Activated T-helper 17 cell treated with anti-CD3 and anti-CD28 coated beads, Interleukin-2, amount 50 U/mL, for 72 hours (primary cell): Measurements from ENCODE around the gene MAP2K7. TPM values are rescaled to one million over a fixed set of nuclear protein-coding genes. Genes with fewer than 3 reads are reported as not detected.
"Not testable (repeated sequence)": the region's sequence is repeated elsewhere in the genome, so short reads cannot be mapped to it uniquely, and the experiment has no call there.

Source experiments
- ATAC-seq: fragments of 150-1000 bp; cut with Tn5 transposase; replicated peaks from 2 replicates; pipeline ENCODE4 v1.10.0; 2021; ENCODE audit warnings: mild to moderate bottlenecking, moderate library complexity
- H3K27ac Mint-ChIP-seq: one replicate; pipeline ENCODE4 v1.8.0; 2022; ENCODE audit warnings: mixed read lengths
- H3K27me3 Mint-ChIP-seq: one replicate; pipeline ENCODE4 v1.8.0; 2022; ENCODE audit warnings: mixed read lengths
- H3K36me3 Mint-ChIP-seq: one replicate; pipeline ENCODE4 v1.8.0; 2022; ENCODE audit warnings: low read depth, mild to moderate bottlenecking, mixed read lengths
- H3K4me1 Mint-ChIP-seq: one replicate; pipeline ENCODE4 v1.8.0; 2022; ENCODE audit warnings: mixed read lengths
- H3K4me3 Mint-ChIP-seq: one replicate; pipeline ENCODE4 v1.8.0; 2022; ENCODE audit warnings: mild to moderate bottlenecking, mixed read lengths
- H3K9me3 Mint-ChIP-seq: one replicate; pipeline ENCODE4 v1.8.0; 2022; ENCODE audit warnings: mixed read lengths
- total RNA-seq, 2 donors: library from RNA; stranded (reverse); gene quantifications; one replicate each; pipeline ENCODE4 v1.2.3, GENCODE V29; 2022

MAP2K7 gene
- total RNA-seq, 2 donors from 2014 or later = 39.0 to 46.3 TPM

DNA sequence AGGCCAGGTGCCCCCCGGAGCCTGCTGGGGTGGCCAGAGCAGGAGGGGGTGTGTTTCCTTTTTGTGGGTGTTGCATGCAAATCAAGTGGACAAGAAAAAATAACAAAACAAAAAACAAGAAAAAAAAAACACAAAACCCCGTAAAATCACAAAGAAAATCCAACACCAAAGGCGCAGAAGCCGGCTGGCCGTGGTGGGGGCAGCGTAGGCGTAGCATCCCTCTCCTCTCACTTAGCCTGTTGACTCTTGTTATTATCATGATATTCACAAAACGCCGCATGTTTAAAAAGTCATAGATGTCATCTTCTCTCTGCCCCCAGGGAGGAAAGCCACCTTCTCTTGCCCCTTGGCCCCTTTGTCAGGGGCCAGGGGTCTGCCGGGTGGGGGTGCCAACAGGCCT is 10.0 kb downstream of the MAP2K7 start:
- no peak overlapping the region for H3K4me3 Mint-ChIP-seq
- no peak for ATAC-seq
- H3K36me3 Mint-ChIP-seq = peaks cover 20% of the 10 kb centered on the region
- no peaks in the 10 kb centered on the region for H3K9me3 Mint-ChIP-seq
- H3K27ac Mint-ChIP-seq = no peak overlapping the region
- H3K27me3 Mint-ChIP-seq = peaks cover 3% of the 10 kb centered on the region
- H3K4me1 Mint-ChIP-seq = no peaks in the 10 kb centered on the region

DNA sequence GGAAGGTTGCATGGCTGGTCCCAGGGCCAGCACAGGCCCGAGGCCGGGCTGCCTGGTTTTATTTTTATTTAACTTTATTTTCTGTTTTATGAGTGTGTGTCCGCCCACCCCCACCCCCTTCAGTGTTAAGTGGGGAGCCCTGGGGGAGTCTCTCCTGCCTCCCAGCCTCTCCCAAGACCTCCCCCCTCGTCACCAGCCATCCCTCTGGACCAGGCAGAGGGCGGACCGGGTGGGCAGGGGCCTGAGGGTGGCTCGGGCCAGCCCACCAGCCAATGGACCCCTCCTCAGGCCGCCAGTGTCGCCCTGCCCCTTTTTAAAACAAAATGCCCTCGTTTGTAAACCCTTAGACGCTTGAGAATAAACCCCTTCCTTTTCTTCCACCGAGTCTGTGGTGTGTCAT is 10.4 kb downstream of the MAP2K7 start:
- Mint-ChIP-seq H3K4me3 (no peak overlapping the region), H3K27me3 (peaks cover 3% of the 10 kb centered on the region), H3K27ac (no peak overlapping the region), H3K4me1 (no peaks in the 10 kb centered on the region), H3K36me3 (peaks cover 20% of the 10 kb centered on the region), H3K9me3 (no peaks in the 10 kb centered on the region)
- no peak for ATAC-seq

DNA sequence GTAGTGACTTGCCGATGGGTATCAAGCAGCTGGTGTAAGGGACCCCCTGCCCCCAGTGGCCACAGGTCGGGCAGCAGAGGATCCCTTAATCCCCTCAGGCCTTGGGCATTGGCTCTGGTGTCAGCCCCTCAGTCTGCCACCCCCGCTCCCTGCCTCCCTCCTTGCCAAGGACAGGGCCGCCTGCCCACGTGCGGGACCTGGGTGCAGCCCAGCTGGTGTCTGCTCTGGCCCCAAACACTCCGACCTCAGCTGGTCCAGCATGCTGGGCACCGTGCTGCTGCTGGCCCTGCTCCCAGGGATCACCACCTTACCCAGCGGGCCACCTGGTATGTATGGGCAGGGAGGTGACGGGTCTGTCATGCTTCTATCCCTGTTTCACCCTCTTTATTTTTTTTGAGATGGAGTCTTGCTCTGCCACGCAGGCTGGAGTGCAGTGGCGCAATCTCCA is 10.9 kb downstream of the MAP2K7 start, which contains the start of gene TGFBR3L:
TSS of gene TGFBR3L (plus strand) at position 233 of the 448 bp plus-strand sequence.
- no peaks in the 10 kb centered on the region for H3K9me3 Mint-ChIP-seq
- peaks cover 3% of the 10 kb centered on the region for H3K27me3 Mint-ChIP-seq
- ATAC-seq = no peak
- H3K4me3 Mint-ChIP-seq = peak within 1 kb of the TSS; percentile 59
- H3K36me3 Mint-ChIP-seq = peaks cover 20% of the 10 kb centered on the region
- peaks cover 2% of the 10 kb centered on the region for H3K4me1 Mint-ChIP-seq
- no peak within 1 kb of the TSS for H3K27ac Mint-ChIP-seq

DNA sequence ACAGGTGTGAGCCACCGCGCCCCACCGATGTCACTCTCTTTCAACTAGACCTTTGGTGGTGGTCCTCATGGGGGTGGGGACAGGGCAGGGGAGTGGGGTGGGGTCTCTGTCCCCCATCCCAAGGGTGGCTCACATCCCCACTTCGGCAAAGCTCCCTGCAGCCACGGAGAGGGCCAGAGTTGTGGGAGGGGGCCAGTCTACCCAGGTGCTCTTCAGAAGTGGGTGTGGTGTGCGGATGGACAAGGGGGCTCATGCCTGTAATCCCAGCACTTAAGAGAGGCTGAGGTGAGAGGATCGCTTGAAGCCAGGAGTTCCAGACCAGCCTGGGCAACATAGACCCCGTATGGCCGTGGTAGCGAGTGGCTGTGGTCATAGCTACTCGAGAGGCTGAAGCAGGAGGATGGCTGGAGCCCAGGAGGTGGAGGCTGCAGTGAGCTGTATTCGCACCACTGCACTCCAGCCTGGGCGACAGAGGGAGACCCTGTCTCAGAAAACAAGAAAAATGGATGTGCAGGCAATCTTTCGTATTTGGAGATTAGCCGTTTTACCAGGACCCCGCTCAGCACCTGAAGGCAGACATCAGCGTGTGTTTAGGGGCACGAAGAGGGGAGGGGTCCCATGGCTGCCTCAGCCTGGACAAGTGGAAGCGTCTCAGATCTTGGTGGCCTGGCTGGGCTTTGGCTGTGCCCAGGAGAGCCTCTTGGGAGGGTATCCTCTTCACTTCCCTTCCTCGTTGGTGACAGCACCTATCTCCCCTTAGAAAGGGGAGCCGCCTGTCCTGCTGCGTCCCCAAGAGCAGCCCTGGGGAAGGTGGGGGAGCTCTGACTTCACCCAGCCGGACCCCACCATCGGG is 11.8 kb downstream of the MAP2K7 start:
- H3K36me3 Mint-ChIP-seq = peaks cover 20% of the 10 kb centered on the region
- H3K4me1 Mint-ChIP-seq = peaks cover 7% of the 10 kb centered on the region
- ATAC-seq = no peak
- no peak overlapping the region for H3K27ac Mint-ChIP-seq
- H3K4me3 Mint-ChIP-seq = peak overlapping the region; percentile 59
- peaks cover 3% of the 10 kb centered on the region for H3K27me3 Mint-ChIP-seq
- no peaks in the 10 kb centered on the region for H3K9me3 Mint-ChIP-seq

DNA sequence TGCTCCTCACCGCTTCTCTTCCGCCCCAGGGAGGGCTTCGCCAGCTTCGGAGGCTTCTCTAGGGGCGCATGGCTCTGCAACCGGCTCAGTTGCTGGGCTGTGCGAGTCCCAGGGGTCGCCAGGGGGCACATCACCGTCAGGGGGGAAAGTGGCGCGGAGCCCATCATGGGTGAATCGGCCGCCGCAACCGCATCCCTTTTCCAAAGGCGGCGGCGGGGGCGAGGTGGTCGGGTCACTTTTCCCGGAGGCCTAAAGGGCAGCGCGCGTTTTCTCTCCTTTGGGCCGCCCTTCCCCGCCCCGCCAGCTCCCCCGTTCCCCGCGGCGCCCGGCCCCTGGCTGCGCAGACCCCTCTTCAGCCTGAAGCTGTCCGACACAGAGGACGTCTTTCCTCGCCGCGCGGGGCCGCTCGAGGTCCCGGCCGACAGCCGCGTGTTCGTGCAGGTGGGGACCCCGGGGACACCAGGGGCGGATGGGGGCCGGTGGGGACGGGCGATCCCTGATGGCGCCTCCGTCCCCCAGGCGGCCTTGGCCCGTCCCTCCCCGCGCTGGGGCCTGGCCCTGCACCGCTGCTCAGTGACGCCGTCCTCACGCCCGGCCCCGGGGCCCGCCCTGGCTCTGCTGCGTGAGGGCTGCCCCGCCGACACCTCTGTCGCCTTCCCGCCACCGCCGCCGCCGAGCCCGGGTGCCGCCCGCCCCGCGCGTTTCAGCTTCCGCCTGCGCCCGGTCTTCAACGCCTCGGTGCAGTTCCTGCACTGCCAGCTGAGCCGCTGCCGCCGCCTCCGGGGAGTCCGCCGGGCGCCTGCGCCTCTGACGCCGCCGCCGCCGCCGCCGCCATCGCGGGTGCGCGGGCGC is 12.7 kb downstream of the MAP2K7 start:
- Mint-ChIP-seq H3K9me3 (no peaks in the 10 kb centered on the region), H3K4me3 (peak overlapping the region; percentile 73), H3K4me1 (peaks cover 12% of the 10 kb centered on the region), H3K27me3 (peaks cover 3% of the 10 kb centered on the region), H3K36me3 (peaks cover 18% of the 10 kb centered on the region), H3K27ac (no peak overlapping the region)
- peak; percentile 25 for ATAC-seq

DNA sequence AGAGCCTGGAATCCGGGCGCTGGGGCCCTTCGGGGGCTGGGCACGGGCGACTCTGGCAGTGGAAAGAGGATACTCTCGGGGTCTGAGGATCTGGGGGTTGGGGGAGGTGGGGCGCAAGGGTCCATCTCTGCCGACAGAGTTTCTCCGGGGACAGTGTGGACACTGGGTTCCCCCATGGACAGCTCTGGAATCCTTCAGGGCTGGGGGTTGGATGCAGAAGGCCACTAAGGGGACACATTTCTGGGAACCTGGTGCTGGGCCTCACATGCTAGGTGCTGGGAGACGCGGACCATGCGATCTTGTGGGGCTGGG is 13.2 kb downstream of the MAP2K7 start:
- H3K4me1 Mint-ChIP-seq = peaks cover 12% of the 10 kb centered on the region
- H3K4me3 Mint-ChIP-seq = peak overlapping the region; percentile 73
- peaks cover 12% of the 10 kb centered on the region for H3K36me3 Mint-ChIP-seq
- ATAC-seq = no peak
- H3K9me3 Mint-ChIP-seq = no peaks in the 10 kb centered on the region
- peaks cover 3% of the 10 kb centered on the region for H3K27me3 Mint-ChIP-seq
- H3K27ac Mint-ChIP-seq = no peak overlapping the region

DNA sequence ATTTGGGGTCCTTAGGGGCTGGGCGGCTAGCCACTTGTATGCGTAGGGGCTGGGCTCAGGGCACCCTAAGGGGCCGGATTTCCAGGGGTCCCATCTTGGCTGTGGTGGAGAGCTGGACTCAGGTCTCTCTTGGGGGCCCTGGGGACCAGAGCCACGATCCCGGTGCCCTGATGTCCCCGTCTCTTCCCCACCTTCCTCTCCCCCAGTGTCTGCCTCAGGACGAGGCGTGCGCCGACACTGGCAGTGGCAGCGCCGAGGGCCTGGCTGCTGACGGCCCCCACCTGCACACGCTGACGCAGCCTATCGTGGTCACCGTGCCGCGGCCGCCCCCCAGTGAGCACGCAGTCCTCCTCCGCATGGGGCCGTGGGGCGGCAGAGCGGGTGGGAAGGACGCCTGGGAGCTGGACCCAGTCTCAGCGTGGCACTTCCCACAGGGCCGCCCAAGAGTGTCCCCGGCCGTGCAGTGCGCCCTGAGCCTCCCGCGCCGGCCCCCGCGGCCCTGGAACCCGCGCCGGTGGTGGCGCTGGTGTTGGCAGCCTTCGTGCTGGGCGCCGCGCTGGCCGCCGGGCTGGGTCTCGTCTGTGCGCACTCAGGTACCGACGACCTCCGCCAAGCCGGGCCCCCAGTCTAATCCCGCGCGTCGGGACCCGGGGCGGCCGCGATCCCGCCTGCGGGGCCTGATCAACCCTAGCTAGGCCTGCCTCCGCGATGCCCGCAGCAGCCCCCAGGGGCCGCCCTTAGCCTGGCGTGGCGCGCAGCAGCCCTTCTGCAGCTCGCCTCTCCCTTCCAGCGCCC is 13.8 kb downstream of the MAP2K7 start:
- Mint-ChIP-seq H3K4me3 (peak overlapping the region; percentile 73), H3K27ac (no peak overlapping the region), H3K4me1 (peaks cover 12% of the 10 kb centered on the region), H3K9me3 (no peaks in the 10 kb centered on the region), H3K36me3 (peaks cover 8% of the 10 kb centered on the region), H3K27me3 (peaks cover 3% of the 10 kb centered on the region)
- ATAC-seq = peak; percentile 26

DNA sequence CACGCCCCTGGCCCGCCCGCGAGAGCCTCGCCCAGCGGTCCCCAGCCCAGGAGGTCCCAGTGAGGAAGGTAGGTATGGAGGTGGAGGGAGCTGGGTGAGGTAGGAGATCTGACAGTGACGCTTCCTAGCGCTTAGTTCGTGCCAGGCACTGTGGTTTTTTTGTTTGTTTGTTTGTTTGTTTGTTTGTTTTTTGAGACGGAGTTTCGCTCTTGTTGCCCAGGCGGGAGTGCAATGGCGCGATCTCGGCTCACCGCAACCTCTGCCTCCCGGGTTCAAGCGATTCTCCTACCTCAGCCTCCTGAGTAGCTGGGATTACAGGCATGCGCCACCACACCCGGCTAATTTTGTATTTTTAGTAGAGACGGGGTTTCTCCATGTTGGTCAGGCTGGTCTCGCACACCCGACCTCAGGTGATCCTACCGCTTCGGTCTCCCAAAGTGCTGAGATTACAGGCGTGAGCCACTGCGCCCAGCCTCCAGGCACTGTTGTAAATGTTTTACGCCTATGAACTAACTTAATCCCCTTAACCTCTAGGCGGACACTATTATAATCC is 14.5 kb downstream of the MAP2K7 start:
- not testable (repeated sequence) for H3K9me3 Mint-ChIP-seq, H3K36me3 Mint-ChIP-seq, ATAC-seq, H3K27me3 Mint-ChIP-seq, H3K27ac Mint-ChIP-seq
- H3K4me3 Mint-ChIP-seq = peak overlapping the region; percentile 73
- H3K4me1 Mint-ChIP-seq = peaks cover 12% of the 10 kb centered on the region

DNA sequence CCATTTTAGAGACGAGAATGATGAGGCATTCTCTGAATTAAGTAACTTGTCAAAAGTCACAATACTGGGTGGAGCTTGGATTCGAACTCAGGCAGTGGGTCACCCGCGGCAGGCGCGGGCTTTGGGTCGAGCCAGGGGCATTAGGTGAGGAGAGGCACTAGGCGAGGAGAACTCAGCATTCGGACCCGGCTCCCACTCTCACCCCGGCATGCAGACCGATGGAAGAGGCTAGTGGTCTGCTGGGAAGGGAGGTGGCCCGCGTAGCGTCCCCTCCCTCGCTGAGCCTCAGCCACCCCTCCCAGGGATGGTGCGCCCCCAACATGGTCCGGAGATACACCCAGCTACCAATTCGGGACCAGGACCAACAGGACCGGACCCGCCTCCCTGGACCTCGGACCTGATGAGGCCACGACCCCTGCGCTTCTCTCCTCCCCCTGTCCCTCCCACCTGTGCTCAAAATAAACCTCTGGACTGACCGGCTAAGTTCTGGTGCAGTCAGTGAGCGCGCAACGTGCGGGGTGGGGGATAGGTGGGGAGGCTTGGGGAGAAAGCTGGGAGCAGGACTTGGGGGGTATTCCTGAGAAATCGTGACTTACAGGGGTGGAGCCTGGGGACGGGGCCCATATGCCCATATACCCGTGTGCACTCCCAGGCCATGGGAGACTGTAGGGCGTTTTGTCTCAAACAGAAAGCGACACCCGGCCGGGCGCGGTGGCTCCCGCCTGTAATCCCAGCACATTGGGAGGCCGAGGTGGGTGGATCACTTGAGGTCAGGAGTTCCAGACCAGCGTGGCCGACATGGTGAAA is 15.1 kb downstream of the MAP2K7 start:
- Mint-ChIP-seq H3K27me3 (peaks cover 3% of the 10 kb centered on the region), H3K4me3 (peak overlapping the region; percentile 84), H3K27ac (no peak overlapping the region)

DNA sequence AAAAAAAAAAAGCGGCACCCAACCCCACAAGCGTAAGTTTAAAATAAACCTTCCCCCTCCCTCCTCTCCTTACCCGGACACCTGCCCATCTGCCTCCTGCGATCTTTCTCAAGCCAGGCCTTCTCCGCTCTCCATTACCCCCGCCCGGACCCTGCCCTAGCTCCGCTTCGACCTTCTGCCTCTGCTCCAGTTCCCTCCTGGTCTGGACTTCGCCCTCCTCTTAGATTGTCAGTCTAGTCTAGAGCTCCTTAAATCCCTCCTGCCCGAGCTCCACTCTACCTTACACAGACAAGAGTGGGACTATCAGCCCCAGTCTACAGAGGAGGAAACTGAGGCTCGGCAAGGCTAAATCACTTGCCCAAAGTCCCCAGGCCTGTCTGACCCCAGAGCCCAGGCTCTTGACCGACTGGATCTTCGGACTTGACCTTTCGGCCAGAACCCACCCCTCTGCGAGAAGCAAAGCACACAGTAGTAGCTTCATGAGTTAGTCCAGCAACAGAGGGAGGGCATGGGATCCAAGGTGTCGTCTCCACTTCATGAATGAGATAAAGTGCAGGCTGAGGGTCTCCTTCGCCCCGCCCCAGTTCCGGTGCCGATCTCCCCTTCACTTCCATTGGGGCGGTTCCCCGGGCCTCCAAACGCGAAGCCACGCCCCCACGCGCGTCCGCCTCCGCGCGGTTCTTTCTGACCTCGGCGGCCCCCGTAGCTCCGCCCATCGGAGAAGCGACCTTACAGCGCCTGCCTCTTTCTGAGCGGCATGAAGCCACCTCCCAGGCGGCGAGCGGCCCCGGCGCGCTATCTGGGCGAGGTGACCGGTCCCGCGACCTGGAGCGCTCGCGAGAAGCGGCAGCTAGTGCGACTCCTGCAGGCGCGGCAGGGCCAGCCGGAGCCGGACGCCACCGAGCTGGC is 16.2 kb downstream of the MAP2K7 start, which contains the start of gene SNAPC2:
TSS of gene SNAPC2 (plus strand) at position 729 of the 909 bp plus-strand sequence. CDS start at position 758, 29 bp downstream.
- Mint-ChIP-seq H3K36me3 (no peaks in the 10 kb centered on the region), H3K9me3 (no peaks in the 10 kb centered on the region), H3K4me1 (peaks cover 12% of the 10 kb centered on the region), H3K27ac (peak within 1 kb of the TSS; percentile 89), H3K4me3 (peak within 1 kb of the TSS; percentile 84), H3K27me3 (peaks cover 3% of the 10 kb centered on the region)
- ATAC-seq = peak; percentile 74

More for the DNA sequence above, 15.1 kb downstream of the MAP2K7 start:
- Mint-ChIP-seq H3K36me3 (no peaks in the 10 kb centered on the region), H3K9me3 (no peaks in the 10 kb centered on the region), H3K4me1 (peaks cover 12% of the 10 kb centered on the region)
- no peak for ATAC-seq

DNA sequence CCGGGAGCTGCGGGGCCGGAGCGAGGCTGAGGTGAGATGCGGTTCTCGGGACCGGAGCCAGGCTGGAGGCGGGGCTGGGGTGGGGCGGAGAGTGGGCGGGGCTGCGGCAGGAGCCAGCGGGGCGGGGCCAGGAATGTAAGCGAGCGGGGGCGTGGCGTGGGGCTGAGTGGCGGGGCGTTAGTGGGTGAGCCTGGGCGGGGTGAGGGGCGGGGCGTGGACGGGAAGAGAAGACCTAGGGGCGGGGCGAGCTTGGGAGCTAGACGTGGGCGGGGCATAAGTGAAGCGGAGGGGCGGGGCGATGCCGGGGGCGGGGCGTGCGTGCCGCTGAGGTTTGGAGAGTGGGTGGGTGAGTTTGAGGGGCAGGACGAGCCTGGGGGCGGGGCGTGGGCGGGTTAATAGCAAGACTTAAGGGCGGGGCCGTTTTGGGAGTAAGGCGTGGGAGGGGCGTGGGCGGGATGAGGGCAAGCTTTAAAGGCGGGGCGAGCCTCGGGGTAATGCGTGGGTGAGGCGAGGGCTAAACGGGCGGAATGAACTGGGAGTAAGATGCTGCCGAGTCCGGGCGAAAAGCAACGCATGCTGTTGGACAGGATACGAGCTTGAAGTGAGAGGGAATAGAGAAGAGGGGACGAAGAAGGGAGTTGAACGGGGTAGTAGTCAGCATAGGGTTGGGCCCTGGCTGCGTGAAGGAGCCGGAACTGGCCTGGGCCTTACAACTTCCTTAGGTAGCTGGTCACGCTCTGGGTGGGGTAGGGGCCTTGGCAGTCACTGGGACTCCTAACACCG is 17.0 kb downstream of the MAP2K7 start:
- H3K9me3 Mint-ChIP-seq = no peaks in the 10 kb centered on the region

More for the DNA sequence above, 17.0 kb downstream of the MAP2K7 start:
- peaks cover 12% of the 10 kb centered on the region for H3K4me1 Mint-ChIP-seq
- ATAC-seq = peak; percentile 61
- H3K27ac Mint-ChIP-seq = peak overlapping the region; percentile 89
- H3K36me3 Mint-ChIP-seq = no peaks in the 10 kb centered on the region
- H3K4me3 Mint-ChIP-seq = peak overlapping the region; percentile 84
- no peaks in the 10 kb centered on the region for H3K27me3 Mint-ChIP-seq
